D341Med (cell line): ENCODE results near the gene SLC16A2.
"Not testable (repeated sequence)": the region's sequence is repeated elsewhere in the genome, so short reads cannot be mapped to it uniquely, and the experiment has no call there.

Source experiments
- DNase-seq: peaks from one replicate; pipeline ENCODE4 v3.0.0; 2012; ENCODE audit warnings: low spot score

SLC16A2 gene

DNA sequence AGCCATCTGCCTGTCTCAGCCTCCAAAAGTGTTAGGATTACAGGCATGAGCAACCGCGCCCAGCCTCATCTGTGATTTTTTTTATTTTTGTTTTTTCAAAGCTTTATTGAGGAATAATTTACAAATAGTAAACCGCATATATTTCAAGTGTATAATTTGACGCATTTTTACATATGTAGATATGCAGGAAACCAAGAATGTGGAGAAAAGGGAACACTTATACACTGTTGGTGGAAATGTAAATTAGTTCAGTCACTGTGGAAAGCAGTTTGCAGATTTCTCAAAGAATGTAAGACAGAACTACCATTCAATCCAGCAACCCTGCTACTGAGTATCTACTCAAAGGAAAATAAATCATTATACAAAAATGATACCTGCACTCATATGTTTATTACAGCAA, 85.9 kb downstream of the SLC16A2 start:
- no peak for DNase-seq

DNA sequence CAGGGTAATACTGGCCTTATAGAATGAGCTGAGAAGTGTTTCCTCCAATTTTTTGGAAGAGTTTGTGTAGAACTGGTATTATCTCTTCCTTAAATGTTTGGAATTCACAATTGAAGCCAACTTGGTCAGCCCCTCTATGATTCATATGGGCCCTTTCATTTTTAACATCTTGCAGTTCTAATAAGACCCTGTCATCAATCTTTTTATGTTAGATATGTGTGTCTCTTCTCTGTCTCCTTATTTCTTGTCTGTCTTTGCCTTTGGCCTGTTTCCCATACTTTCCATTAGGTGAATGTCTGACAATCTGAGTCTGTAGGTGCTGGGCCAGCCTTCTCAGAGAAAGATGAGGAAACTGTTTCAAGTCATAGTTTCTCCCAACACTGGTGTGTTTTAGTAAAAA, 88.7 kb downstream of the SLC16A2 start:
- DNase-seq, result no peak

DNA sequence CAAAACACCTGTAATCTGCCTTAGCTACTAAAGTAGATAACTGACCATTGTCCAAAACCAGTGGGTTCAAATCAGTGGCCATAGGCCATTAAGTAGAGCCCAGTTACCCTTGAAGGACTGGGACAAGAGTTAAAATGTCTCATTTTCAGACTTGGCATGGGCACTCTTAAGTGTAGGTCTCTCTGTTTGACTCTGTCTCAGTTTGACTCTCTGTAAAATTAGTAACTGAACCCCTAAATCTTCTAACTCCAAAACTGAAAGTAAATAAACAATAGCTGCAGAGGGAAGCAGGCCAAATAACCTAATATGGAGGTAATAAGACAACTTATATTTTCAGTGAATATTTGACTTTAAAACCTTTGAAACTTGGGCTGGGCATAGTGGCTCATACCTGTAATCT, 89.1 kb downstream of the SLC16A2 start:
- no peak for DNase-seq

DNA sequence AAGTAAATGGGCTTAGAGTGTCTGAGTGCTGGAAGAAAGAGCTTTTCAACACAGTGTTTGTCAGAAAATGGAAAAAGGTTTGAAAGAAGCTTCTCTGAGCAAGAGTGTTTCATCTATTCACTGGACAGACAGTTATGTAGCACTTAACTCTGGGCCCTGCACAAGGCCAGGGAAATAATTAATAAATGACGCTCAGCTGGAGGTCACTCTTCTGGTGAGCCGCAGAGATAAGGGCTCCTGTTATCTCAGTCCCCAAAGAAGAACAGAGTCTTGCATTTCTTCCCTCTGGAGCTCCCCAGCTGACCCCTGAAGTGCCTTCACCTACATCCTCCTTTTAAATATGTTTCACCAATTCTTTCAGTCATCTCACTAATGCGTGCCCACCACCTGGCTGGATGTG, 90.4 kb downstream of the SLC16A2 start:
- DNase-seq, result no peak

DNA sequence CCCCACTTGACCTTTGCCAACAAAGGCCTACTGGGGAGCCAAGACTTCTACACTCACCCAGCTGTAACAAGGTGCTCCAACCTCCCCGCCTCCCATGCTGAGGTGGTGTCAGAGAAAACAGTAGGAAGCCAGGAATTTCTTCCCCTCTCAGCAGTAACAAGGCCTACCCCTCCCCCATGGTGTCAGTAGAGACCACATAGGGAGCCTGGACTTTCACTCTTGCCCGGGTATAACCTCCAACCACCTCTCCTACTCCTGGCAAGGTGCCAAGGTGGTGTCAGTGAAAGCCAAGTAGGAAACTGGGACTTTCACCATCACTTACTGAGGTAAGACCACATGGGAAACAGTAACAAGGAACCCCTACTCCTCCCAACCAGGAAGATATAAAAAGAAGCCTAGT, 93.1 kb downstream of the SLC16A2 start:
- DNase-seq, result no peak

DNA sequence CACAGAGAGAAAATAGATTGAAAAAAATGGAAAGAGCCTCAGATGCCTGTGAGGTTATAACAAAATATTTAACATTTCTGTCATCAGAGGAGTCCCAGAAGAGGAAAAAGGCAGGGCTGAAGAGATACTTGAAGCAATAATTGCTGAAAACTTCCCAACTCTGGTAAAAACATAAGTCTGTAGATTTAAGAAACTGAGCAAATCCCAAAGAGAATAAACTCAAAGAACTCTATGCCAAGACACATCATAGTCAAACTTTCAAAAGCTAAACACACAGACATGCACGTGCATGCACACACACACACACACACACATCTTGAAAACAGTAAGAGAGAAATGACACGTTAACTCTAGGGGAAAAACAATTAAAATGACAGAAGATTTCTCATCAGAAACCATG, 94.1 kb downstream of the SLC16A2 start:
- no peak for DNase-seq

DNA sequence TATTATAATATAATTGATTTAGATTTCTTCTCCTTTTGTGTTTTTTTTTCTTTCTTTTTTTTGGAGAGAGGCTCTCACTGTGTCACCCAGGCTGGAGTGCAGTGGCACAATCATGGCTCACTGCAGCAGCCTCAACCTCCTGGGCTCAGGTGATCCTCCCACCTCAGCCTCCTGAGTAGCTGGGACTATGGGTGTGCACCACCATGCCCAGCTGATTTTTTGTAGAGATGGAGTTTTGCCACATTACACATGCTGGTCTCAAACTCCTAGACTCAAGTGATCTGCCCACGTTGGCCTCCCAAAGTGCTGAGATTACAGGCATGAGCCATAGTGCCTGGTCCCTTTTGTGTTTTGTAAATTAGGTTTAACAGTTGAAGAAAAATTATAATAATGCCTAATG, 94.7 kb downstream of the SLC16A2 start:
- DNase-seq, result not testable (repeated sequence)

DNA sequence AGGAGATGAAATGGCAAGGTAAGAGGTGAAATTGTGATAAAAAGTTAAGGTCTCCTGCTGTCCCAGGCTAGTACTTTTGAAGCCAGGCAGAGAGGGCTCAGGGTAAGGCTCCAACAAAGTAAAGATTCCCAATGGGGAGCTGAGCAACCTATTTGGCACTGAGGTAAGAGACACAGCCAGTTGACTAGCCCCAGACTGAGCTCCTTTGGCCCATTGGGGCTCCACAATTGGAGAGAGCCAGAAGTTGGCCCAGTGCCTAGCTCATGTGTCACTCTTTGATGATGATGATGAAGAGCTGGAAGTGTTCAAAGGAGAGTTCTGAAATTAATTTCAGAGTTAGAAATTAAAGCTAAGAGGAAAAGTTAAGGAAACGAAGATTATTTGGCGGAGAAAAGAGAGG, 98.6 kb downstream of the SLC16A2 start:
- no peak for DNase-seq

DNA sequence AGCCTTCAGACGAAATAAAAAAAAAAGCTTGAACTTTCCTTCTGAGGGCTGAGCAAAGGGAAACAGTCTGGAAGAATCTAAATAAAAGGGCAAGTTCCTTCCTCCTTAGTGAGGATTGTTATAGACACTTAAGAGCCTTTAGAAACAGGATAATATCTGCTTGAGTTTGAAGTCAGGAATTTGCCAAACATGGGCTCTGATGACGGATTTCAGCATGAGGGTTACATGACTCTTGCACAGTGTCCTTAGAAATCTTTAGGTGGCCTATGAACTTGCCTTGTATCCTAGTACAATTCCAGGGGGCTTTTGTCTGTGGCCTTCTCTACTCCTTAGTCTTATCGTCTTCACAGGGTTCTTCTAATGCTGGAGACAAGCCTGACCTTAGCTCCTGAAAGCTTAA, 99.0 kb downstream of the SLC16A2 start:
- no peak for DNase-seq

DNA sequence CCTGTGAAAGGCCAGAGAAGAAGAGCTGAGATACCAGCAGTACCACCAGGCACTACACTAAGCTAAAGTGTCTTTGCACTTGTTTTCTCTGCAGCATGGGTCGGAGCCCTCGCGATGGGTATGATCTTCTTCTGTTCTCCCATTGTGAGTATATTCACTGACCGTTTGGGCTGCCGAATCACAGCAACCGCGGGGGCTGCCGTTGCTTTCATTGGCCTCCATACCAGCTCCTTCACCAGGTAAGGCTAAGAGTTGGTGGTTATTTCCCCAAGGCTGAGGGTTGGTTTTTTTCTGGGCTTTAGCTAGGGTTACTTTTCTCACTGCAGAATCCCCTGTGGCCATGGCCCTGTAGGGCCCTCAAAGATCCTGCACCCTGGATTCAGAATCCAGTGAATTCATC, 99.6 kb downstream of the SLC16A2 start:
- DNase-seq, result no peak

DNA sequence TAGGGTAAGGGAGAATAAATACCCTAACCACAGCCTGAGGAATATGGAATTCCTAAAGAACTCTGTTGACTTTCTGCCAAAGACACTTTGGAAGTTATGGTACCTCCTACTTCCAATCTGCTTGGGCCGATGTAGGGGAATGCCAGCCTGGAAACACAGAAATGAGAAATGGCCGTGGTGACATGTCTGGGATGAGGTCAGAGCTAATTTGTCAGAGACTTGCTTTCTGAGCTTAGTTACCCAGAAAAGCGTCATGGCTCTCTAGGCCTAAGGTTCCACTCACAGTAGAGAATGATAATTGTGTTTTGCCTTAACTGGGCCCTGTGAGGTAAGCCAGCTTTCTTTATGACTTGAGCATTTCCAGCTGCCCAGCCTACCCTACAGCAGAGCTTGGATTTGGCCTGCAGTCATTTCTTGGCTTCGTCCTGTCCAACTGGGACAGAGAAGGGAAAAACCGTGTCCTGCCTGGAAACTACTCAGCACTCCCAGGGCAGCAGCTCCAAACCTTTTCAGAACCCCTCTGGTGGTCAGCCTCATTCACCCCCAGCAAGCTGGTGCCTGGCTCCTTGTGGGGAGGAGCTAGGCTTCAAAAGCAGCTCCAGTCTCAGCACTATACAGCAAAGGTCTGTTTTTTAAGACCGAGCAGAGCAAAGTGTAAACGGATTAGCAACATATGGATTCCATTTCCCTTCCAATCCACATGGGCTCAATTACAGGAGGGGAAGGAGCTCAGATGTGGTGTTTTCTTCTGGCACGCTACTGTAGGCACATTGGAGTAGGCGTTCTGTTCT, 100.9 kb downstream of the SLC16A2 start:
- DNase-seq, result no peak

DNA sequence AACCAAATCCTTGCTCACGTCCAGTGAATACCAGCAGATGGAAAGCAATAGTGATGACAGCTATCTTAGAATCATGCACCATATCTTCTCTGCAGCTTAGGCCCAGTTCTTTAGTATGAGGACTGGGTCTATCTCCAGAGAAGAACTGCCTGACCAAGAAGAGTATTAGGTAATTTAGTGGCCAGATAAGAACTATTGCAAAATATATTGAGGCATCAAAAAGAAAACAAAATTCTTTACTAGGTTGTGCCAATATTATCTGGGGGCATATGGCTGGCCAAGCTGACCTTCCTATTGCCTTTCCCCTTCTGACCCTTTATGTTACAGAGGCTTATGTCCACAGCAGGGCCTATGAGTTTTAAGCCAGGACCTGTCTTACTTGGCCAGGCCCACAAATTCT, 101.9 kb downstream of the SLC16A2 start:
- no peak for DNase-seq

DNA sequence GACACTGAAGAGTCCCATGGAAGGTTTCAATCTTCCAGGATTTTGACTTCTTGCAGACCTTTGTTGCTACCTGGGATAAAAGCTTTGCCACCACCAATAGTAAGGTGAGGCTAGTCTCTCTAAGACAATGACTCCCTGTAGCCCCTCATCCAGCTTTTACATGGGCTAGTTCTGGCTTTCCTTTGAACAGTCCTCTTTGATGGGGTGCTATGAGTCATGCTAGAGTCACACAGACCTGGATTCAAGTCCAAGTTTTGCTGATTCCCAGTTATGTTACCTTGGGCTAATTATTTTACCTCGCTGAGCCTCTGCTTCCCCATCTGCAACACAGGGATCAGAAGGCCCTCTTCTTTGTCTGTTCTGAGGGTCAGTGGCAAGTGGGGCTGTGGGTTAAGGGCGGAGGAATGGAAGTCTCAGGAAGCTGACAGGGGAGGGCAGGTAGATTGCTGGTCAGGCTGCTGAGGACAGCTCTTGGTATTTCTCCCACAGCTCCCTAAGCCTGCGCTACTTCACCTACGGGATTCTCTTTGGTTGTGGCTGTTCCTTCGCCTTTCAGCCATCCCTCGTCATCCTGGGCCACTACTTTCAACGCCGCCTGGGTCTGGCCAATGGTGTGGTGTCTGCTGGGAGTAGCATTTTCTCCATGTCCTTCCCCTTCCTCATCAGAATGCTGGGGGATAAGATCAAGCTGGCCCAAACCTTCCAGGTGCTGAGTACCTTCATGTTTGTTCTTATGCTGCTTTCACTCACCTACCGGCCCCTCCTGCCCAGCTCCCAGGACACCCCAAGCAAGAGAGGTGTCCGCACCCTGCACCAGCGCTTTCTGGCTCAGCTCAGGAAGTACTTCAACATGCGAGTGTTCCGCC, 102.8 kb downstream of the SLC16A2 start:
- DNase-seq, result no peak

DNA sequence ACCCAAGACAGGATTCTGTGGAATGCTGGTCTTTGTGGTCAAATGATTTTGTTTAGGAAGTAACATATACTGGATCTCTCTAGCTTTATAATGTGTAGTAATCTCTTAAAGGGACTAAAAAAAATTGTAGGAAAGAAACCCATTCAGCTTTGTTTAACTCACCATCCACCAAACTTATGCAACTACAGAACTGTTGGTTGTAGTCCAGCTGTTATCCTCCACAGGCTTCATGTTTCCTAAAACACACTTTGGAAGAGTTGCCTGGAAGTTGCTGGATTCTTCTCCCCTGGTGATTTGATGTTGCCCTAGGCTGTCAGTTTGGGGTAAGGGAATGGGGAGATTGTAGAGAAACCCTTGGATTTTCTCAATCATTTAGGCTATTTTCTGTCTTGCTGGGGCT, 103.8 kb downstream of the SLC16A2 start:
- no peak for DNase-seq

DNA sequence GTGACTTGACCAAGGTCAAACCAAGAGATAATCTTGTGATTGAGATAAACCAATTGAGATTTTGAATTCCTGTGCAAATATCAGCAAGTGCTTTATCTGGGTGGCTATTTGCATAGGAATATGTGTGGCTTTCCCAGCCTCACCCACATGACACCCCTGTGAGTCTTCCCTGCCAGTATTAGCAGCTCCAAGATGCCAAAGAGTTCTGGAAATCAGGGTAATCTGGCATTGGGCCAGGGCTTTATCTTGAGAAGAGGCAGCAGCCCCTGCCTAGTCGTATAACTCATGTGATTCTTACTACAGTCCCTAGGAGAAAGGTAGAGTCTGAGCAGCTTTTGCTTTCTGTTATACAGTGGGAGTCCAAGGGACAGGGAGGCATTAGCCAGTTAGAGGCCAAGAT, 105.5 kb downstream of the SLC16A2 start:
- no peak for DNase-seq

DNA sequence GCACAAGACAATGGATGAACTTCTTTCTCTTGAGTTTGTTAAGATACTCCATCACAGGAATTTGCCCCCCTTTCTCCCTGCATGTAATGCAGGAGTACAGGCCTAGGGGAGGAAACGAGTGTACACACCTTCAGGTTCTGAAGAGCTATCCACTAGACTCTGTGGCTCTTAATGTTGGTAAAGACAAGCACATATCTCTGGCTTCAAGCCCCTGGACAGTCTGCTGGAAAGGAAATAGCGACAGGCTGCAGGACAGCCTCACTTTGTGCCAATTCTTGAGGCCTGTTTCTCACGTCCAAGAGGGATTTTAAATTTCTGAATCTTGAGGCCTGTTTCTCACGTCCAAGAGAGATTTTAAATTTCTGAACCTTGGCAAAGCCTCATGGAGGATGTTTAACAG, 106.1 kb downstream of the SLC16A2 start:
- DNase-seq, result no peak

DNA sequence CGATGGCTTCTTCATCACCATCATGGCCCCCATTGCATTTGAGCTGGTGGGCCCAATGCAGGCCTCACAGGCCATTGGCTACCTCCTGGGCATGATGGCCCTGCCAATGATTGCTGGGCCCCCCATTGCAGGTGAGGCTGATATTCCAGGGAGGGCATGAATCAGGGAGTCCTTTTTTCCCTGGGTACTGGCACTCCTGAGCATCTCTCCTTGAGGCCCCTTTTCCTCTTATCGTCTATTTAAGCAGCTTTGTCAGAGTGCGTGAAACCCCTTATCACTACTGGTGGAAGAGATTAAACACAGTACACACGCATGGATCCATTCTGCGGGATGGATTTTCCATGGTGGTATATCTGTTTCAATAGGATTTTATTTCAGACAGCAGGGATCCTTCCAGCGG, 108.0 kb downstream of the SLC16A2 start:
- no peak for DNase-seq

DNA sequence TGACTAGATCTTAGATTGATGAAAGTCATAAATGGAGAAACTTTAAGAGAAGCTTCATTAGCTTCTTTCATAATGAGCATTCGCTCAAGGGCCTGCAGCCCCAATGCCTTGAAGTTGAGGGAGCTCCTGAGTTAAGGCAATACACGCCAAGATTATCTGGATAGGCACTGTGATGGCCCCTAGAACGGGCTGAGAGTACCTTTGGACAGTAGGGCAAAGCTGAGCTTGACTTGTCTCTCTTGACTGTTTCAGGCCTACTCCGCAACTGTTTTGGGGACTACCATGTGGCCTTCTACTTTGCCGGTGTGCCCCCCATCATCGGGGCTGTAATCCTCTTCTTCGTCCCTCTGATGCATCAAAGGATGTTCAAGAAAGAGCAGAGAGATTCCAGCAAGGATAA, 109.8 kb downstream of the SLC16A2 start:
- no peak for DNase-seq

DNA sequence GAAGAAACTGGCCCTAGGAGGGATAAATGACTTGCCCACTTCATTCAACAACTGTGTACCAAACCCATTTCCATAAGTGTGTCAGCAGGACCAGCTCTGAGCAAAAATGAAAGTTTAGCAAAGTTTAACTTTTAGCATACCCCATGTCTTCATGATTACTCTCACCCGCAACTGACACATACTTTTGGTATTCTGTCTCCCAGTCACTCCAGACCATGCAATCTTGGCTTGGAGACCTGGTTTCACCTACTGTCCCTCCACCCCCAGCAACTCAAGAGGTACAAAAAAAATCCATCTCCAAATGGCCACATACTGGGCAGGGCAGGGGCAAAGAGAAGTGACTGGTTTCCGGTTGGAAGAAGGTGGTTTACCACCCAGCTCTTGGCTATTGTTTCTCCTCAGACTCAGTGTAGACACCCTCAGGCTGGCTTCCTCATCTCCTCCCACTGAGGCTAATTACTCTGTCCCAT, 113.3 kb downstream of the SLC16A2 start:
- no peak for DNase-seq

DNA sequence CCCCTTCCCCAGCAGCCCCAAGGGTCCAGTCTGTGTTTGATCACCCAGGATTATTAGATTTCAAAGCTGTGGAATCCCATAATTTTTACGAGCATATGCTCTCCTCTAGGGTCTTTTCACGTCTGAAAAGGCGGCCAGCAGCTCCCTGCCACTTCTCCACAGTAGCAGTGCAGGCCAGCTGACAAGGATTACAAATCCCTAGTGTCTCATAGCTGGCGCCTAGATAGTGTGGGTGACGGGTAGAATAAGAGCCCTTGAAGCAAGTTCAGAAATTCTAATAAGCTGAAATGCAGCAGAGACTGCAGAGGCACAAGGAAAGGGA, 113.8 kb downstream of the SLC16A2 start:
- peak; percentile 66 for DNase-seq

DNA sequence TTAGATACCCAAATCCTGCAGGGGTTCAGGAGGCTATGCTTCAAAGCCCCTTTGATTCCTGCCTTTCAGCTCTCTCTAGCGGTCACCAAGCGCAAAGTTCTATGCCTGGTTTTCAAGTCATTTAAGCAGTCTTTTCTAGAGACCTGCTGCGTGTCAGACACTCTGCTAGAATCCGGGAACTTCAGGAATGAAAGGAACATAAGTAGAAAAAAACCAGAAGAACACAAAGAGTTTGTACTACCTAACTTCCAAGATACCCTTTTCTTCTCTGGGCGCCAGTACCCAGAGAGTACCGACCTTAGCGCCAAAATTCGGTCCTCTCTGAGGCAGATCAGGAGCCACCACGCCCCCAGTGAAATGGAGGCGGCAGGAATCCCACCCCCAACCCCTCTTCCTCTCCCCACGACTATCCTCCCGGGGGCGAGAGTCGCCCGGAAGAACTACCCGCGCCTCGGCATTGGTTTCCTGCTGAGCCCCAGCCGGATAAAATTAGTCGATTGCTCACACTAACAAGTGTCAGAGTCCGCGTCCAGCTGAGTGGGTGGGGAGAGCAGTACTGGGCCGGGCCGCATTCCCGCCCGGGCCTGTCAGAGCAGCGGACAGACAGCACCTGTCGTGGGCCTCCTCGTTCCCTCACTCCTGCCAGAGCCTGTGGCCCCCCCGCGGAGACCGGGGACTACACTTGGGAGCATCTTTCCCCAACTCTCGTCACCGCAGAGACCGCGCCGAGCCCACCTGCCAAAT, 114.3 kb downstream of the SLC16A2 start:
- DNase-seq, result peak; percentile 42

DNA sequence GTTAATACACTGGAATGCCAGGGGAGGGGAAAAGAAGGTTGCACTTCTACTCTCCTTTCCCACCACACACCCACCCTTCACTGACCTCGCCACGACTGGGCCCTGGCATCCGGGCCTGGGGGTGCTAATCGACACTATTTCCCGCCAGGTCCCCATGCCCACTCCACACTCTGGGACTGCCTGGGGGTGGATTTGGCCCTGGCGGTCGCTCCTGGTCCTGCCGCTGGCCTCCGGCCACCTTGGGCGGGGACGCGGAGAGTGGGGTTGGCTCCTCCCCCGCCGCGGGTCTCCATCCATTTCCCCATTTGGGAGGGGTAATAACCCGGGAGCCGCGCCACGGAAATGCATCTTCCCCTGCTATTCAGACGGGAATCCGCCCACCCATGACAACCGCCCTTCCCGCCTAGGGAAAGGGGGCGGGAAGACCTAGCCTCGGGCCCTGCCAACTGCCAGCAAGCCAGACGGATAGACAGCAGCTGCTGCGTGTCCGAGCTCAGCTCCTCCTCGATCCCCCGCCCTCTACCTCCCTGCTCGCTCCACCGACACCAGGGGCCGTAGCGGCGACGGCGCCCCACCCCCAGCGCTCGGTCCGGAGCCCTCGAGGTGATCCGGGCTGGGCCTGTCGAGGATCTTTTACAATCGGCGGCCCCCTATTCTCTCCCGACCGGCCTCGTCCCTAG, 115.0 kb downstream of the SLC16A2 start:
- DNase-seq, result peak; percentile 76
